GM21447 (cell line): ENCODE measurements around the gene STARD7.
"Not testable (repeated sequence)": the region's sequence is repeated elsewhere in the genome, so short reads cannot be mapped to it uniquely, and the experiment has no call there.

Source experiments
- ATAC-seq: cut with Tn5 transposase; IDR thresholded peaks from one replicate; pipeline ENCODE4 v1.9.1; 2021; ENCODE audit not compliant: unreplicated experiment

Gene STARD7, protein sequence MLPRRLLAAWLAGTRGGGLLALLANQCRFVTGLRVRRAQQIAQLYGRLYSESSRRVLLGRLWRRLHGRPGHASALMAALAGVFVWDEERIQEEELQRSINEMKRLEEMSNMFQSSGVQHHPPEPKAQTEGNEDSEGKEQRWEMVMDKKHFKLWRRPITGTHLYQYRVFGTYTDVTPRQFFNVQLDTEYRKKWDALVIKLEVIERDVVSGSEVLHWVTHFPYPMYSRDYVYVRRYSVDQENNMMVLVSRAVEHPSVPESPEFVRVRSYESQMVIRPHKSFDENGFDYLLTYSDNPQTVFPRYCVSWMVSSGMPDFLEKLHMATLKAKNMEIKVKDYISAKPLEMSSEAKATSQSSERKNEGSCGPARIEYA

DNA sequence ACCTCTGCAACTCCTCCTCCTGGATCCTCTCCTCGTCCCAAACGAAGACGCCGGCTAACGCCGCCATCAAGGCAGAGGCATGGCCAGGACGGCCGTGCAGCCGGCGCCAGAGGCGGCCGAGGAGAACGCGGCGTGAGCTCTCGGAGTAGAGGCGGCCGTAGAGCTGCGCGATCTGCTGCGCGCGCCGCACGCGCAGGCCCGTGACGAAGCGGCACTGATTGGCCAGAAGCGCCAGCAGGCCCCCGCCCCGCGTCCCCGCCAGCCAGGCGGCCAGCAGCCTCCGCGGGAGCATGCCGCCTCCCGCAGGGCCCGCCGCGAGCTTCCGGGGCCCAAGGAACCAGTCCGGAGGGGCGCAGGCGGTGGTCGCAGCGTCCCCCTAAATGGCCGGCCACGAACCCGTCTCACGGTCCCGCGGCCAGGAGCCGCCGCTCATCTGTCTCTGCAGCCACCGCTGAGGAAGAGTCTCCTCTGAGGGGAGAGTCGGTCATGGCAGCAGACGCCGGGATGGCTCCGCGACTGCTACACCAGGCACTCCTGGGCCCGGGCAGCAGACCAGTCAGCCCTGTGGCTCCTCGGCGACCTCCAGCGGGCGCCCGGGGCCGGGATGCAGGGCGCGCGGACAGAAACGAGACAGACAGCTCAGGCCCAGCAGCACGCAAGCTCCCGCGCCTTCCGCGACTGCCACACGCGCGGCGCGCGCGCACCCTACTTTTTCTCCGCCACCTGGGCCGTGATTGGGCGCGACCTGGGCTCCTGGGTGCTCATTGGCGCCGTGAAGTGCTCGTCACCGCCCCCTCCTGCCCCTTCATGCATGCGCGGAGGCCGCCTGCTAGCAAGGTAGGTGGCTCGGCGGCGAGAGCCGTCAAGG, at the start of gene STARD7:
Gene STARD7 (minus strand): TSS at position 685 of the 868 bp plus-strand sequence. CDS start 393 bp downstream, at position 292.
- ATAC-seq = peak; percentile 80

DNA sequence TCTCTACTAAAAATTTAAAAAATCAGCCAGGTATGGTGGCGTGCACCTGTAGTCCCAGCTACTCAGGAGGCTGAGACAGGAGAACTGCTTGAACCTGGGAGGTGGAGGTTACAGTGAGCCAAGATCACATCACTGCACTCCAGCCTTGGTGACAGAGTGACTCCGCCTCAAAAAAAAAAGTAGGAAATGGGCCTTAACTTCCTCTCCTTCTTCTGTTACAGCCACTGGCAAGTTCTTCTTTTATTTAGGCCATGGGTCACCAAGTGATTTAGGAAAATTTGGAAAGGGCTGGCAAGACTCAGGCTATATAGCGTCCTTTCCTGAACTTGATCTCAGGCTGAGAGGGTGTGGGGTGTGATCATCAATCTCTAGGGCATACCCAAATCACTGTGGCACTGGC, 49.1 kb upstream of the STARD7 start:
- not testable (repeated sequence) for ATAC-seq

DNA sequence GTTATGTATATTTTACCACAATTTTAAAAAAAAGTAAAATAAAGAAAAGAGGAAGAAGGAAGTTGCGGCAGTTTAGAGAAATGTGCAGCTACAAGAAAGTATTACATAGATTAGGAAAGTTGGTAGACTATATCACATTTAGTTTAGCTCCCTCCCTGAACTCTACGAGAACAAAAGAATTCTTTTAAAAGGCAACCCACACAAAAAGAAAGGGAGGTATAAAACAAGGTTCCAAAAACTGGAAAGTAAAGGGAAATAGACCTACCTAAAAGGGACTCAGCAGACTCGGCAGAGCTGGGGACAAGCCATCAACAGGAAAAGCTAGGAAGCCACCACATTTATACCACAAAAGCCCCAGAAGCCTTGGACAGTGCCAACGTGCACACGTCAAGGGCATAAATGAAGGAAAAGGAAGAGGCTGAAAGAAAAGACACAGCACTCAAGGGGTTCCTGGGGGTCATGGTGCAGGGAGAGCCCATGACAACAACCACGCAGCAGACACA, 48.0 kb upstream of the STARD7 start:
- no peak for ATAC-seq

DNA sequence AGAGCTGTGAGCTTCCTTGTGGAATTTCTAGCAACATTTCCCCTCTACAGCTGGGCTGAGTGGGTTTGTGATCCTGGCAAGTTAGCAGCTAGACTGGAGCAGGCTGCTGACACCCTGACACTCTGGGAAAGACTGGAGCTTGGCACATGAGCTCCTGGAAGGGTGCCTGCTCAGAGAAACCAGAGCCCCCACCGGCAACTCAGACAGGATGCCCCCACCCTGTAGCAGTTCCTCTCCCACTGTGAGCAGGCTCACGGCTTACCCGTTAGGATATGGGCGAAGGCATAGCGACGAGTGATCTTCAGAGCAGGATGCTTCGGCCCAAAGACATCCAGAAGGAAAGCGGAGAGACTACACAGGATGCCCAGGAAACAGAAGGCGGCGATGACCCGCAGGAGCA, 45.9 kb upstream of the STARD7 start:
- ATAC-seq = no peak

DNA sequence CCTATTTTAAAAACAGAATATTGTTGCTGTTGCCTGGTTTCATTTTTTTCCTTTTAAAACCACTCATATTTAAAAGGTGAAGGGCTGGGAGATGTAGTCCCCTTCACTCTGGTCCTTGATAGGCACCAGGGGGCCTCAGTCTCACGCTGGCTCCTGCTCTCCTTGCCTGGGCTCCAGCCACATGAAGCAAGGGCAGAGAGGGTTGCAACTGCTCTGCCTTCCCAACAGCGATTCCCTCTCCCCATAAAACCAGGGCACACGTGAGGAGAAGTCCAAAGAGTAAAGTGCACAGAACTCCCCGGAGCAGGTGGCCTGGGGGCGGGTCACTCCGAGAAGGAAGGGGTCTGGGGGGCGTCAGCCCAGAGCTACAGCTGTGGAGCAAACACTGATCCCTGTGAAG, 44.4 kb upstream of the STARD7 start:
- no peak for ATAC-seq

DNA sequence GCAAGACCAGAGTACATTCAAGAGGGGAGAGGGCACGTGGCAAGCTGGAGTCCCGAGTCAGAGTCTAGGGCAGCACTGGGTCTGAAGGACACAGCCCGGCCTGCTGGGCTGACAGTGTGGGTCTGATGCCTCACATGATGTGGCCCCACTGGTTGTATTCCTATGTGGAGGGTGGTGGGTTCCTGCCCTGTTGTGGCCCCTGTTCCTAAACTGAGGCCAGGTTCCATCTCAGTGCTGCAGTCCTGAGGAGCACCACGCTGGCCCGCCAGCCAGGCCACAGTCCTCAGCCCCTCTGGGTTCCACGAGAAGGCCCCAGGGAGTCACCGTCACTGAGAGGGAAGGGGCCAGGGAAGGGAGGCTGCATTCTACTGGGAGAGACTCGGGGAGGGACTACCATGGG, 43.9 kb upstream of the STARD7 start:
- ATAC-seq = no peak

DNA sequence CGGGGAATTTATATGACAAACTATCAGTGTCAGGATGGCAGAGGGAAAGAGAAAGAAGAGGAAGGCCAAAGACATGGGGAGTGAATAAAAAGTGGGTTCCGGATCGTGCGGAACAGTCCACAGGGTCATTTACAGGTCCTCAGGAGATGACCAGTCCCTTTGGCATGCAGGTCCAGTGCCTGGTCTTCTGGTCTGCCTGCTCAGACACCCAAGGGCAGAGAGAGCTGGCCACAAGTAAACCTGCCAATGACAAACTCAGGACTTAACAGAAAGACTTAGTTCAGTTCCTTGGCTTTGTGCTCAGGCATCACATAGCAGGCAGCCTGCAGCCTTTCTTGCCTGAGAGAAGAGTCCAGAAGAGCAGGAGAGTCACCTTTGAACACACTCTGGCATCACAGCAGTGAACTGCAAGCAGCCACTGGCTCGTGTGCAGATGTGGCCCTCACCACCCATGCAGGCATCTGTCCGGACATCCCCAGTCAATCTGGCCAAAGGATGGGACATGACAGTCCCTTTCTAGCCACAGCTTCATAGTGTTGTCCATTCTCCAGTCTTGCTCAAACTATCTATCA, 43.2 kb upstream of the STARD7 start:
- ATAC-seq = no peak

DNA sequence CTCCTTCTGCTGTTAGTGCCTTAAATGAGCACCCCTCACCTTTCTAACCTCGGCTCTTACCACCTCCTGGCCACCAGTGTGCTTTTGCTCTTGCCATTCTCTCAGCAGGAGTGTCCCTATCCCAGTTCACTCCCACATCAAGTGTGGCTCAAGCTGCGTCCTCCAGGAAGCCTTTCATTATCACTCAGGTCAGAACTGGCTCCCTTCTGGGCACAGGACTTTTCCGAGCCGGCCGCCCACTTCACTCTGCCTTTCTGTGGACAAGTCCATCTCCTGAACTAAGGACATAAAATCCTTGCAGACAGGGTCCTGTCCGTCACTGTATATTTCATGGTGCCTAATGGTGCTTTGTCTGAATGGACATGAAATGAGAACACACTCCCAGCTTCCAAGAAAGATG, 41.6 kb upstream of the STARD7 start:
- ATAC-seq = no peak

DNA sequence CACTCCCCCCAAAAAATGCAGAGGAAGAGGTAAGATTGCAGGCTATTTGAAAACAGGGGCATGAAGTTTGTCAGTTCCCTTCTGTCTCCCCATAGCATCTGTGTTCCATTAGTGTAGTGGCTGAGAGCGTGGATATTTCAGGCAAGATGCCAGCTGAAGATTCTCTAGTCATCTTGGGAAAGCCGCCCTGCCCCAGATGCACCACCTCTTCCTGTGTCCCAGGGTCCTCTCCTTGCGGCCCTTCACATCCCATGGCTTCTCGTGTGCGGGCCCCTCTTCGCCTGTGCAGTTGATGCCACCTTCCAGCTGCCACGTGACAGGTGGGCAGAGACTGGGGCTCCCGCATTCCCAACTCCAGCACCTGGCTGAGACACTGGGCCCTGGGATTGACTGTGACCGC, 41.0 kb upstream of the STARD7 start:
- ATAC-seq = no peak

DNA sequence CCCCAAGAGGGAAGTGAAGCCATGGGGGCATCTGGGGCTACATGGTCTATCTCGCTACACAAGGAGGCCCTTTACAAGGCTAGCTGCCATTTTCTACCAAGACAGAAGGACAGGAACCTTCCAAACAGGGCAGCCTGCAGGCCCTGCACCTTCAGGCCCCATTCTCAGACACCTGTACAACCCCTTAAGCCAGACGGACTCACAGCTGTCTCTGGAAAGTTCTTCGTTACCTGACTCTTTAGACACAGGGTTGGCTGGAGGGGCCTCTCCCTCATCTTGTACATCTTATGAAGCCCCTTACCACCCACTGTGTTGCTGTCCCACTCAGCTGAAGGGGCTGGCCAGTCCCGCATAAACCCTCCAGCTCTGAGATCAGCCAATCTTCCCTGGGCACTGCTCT, 40.0 kb upstream of the STARD7 start:
- no peak for ATAC-seq

DNA sequence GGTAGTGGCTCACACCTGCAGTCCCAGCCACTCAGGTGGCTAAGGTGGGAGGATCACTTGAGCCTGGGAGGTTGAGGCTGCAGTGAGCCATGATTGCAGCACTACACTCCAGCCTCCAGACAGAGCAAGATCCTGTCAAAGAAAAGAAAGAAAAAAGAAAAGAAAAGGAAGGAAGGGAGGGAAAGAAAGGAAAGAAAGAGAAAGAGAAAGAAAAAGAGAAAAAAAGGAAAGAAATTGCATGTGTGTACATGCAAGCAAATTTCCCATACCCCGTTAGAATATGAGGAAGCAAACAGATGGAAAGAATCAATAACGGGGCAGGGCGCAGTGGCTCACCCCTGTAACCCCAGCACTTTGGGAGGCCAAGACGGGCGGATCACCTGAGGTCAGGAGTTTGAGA, 39.3 kb upstream of the STARD7 start:
- no peak for ATAC-seq

DNA sequence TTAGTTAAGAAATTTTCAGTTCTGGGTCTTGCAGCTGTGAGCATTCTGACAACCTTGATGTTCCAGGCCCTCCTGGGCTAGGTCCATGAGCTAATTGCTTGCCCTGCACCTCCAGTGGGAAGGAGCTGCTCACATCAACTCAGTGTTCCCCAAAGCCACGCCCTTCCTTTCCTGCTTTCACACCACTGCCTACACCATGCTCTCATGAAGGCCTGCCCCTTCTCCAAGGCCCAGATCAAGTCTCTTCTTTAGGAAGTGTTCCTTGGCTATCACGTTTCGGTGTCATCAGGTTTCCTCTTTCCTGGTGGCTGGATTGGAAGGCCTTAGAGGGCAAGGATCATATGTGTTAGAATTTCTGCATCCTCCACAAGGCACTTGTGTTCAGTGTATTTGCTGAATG, 38.4 kb upstream of the STARD7 start:
- no peak for ATAC-seq

DNA sequence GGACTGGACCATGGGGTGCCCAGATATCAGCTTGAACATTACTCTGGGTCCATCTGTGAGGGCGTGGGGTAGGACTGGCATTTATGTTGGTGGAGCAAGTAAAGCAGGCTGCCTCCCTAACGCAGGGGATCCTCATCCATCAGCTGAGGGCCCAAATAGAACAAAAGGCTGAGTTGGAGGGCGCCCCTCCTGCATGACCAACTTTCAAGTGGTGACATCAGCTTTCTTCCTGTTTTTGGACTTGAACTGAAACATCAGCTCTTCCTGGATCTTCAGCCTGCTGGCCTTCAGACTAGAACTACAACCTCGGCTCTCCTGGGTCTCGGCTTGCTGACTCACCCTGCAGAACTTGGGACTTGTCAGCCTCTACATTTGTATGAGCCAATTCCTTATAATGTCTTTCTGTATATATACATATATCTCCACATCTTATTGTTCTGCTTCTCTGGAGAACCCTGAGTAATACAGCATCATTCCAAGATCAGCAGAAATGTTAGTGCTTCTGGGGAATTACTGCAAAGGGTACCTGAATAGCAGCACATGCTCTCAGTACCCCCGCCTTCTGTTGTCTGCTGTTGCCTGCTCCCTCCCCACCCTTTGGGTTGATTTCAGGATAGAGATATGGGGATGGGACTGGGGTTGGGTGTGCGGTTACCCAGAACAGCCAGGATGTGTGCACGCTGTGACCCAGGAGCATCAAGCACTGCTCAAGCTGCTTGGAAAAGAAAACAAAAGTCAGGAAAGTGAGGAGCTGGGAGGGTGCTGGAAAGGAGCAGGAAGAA, 37.2 kb upstream of the STARD7 start:
- no peak for ATAC-seq

DNA sequence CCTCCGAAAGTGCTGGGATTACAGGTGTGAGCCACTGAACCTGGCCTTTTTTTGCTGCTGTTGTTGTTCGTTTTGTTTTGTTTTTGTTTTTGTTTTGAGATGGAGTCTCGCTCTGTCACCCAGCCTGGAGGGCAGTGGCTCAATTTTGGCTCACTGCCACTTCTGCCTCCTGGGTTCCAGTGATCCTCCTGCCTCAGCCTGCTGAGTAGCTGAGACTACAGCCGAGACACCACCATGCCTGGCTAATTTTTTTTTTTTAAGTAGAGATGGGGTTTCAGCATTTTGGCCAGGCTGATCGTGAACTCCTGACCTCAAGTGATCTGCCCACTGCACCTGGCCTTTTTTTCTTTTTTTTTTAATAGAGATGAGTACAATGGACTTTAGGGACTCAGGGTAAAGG, 35.2 kb upstream of the STARD7 start:
- ATAC-seq = no peak

DNA sequence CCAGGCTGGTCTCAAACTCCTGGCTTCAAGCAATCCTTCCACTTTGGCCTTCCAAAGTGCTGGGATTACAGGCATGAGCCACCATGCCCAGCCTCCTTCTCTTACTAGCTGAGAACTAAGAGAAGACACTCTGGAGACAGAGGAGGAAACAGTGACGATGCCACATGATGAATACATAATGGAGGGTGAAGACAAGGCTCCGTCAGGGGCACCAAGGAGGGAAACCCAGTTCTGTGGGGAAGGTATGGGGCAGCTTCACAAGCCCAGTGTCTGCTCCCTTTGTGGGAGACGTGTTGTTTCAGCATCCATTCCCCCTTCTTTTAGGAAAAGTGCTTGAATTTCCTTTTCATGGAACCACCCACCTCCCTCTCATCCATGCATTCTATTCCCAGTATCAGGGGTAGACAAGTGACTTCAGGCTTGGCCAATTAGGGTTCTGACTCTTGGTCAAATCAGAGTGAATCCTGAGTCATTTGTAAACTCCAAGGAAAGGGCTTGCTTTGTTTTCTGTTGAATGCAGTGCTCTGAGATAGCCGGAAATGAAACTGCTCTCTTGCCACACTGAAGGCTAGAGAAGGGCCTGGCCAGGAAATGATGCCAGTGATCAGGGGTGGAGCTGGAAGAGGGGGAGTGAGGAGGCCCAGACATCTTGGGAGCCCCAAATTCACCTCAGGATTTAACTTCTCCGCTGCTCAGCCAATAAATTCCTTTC, 33.4 kb upstream of the STARD7 start:
- ATAC-seq = peak; percentile 88

DNA sequence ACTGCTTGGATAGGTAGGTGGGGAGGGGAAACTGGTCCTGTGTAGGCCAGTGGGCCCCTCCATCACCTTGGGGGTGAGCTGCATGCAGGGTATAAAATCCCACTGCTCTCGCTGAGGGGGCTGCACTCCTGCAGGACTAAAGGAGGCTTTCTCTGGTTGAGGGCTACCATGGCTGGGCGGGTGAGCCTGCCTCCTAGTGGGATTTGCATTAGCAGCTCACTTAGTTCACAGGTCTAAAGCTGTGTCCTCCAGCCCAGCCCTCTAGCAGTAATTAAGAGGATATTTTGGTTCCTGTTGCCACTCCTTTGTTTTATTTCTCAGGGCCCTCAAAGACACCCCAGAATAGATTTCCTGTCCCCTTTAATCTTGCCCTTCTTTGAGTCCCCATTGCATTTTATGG, 32.6 kb upstream of the STARD7 start:
- ATAC-seq = no peak

DNA sequence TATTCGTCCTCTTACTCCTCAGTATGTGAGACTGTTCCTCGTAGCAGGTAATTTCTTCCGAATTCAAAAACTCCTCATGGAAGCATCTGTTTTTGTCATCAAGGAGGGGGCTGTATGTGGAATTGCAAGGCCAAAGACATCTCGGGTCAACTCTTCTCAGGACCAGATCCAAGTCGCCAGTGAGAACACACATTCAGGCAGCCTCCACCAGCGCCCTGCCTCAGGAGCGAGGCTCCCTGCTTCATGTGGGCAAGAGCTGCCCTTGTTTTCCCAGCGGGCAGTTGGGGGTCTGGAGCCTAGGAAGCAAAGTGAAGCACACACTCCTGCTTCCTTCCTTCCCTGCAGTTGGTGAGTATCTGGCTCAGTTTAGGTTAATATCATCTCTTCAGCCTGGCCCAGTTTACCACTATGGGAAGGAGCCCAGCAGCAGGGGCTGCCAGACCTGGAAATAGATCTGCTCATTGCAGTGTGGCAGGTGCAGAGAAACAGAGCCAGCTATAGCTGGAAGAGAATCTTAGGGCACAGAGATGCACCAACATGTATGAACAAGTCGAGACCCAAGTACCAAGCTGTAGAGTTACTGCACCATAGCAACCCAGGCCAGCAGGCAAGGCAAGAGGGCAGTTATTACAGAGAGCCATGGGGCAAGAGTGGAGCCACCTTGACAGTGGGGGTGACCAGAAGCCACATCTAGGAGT, 31.9 kb upstream of the STARD7 start:
- no peak for ATAC-seq

DNA sequence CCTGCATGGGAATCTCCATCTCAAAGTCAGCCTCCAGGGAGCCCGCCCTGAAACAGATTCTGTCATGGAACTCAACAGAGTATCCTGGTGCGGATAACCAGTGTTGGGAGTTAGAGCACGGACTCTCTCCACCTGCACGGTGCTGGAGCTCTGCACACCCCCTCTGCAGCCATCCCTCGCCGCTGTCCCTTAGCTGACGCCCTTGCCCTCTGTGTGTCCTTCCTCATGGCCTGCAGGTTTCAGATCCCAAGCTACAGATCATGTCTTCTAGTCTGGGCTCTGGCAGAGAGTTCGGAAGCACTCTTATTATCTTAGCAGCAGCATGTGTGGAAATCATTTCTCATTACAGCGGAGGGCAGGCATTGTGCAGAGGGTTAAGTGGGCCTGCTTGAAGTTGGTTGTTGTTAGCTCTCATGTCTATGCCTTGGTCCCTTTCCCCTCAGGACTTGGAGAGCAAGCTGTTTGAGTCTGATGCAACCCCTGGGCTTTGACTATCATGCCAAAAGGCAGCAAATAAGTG, 31.2 kb upstream of the STARD7 start:
- no peak for ATAC-seq

DNA sequence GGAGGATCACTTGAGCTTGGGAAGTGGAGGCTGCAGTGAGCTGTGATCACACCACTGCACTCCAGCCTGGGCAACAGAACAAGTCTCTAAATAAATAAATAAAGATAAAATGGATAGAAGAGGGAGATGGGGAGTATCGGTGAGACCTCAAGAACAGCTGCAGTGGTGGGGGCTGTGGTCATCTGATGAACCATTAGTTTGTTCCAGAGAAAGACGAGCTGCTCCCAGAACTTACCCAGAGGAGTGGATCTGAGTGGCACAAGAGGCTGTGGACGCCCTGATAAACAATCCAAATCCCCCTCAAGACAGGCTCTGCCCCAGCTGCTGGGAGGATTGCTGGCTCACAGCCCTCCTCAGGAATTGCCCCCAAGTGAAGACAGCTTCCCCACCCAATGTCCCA, 30.5 kb upstream of the STARD7 start:
- ATAC-seq = no peak
